IMR-90 (cell line): ENCODE measurements around the gene LDLRAD4. TPM values are rescaled to one million over a fixed set of nuclear protein-coding genes. Genes with fewer than 3 reads are reported as not detected.

Experiments used
- ATAC-seq: fragments of 200-7000 bp; cut with Tn5 transposase; 2 replicates; pipeline ENCODE4 v1.9.1; 2020; ENCODE audit warnings: low read depth, mild to moderate bottlenecking, moderate library complexity
- BruUV-seq: library from RNA; stranded (reverse); fragments of 400-500 nt; replicated peaks from 2 replicates; lab custom pipeline; 2021; lab: Mats Ljungman, UMichigan
- CTCF ChIA-PET: fragments of 300-600 bp; formaldehyde crosslinking; extraction: SDS; loops from one replicate; lab custom pipeline; 2021; ENCODE audit warnings: antibody characterized with exemption; lab: Yijun Ruan, JAX
- POLR2A ChIA-PET: fragments of 300-600 bp; sonication (Branson Sonifier 250); formaldehyde crosslinking; loops from one replicate; lab custom pipeline; 2022; ENCODE audit warnings: antibody characterized with exemption; ENCODE audit not compliant: unreplicated experiment; lab: Charles Lee
- DNase-seq: peaks from one replicate; pipeline ENCODE4 v3.0.0; 2013
- H2AFZ ChIP-seq: replicated peaks from 2 replicates; pipeline ENCODE3; 2013; ENCODE audit warnings: low read length, mild to moderate bottlenecking; ENCODE audit not compliant: poor library complexity
- H2AK5ac ChIP-seq: 2 replicates; pipeline ENCODE4 v1.6.1; 2013; ENCODE audit warnings: low read depth, low read length, inconsistent platforms
- H2AK9ac ChIP-seq: replicated peaks from 2 replicates; pipeline ENCODE3; 2013; ENCODE audit warnings: mild to moderate bottlenecking, low read depth, low read length, moderate library complexity; ENCODE audit not compliant: poor library complexity
- H2BK120ac ChIP-seq: 2 replicates; pipeline ENCODE4 v1.6.1; 2013; ENCODE audit warnings: low read depth, low read length, inconsistent platforms
- H2BK15ac ChIP-seq: 3 replicates; pipeline ENCODE4 v1.6.1; 2013; ENCODE audit warnings: low read depth, low read length, inconsistent platforms
- H2BK20ac ChIP-seq: 2 replicates; pipeline ENCODE4 v1.6.1; 2013; ENCODE audit warnings: low read depth, mild to moderate bottlenecking, inconsistent platforms, low read length, moderate library complexity
- H2BK5ac ChIP-seq: 2 replicates; pipeline ENCODE4 v1.6.1; 2013; ENCODE audit warnings: mild to moderate bottlenecking, low read depth, low read length, inconsistent platforms; ENCODE audit not compliant: poor library complexity, severe bottlenecking
- H3K14ac ChIP-seq: replicated peaks from 2 replicates; pipeline ENCODE4 v1.6.1; 2013; ENCODE audit warnings: low read depth, low read length, inconsistent platforms
- H3K18ac ChIP-seq: 2 replicates; pipeline ENCODE4 v1.6.1; 2013; ENCODE audit warnings: low read depth, low read length, control low read depth
- H3K23ac ChIP-seq: 2 replicates; pipeline ENCODE4 v1.6.1; 2013; ENCODE audit warnings: low read depth, low read length, inconsistent platforms
- H3K27ac ChIP-seq: 2 replicates; pipeline ENCODE4 v1.5.1; 2013; ENCODE audit warnings: mild to moderate bottlenecking, control low read depth, low read length; ENCODE audit not compliant: insufficient read depth
- H3K27me3 ChIP-seq: 2 replicates; pipeline ENCODE4 v1.6.1; 2013; ENCODE audit warnings: low read length; ENCODE audit not compliant: control insufficient read depth, insufficient read depth
- H3K36me3 ChIP-seq: 2 replicates; pipeline ENCODE4 v1.6.1; 2013; ENCODE audit warnings: low read length, mixed read lengths; ENCODE audit not compliant: control insufficient read depth, insufficient read depth
- H3K4ac ChIP-seq: 2 replicates; pipeline ENCODE4 v1.6.1; 2013; ENCODE audit warnings: low read depth, low read length, inconsistent platforms
- H3K4me1 ChIP-seq: 2 replicates; pipeline ENCODE4 v1.6.1; 2013; ENCODE audit warnings: low read length, mixed read lengths; ENCODE audit not compliant: control insufficient read depth, insufficient read depth
- H3K4me2 ChIP-seq: 2 replicates; pipeline ENCODE4 v1.6.1; 2013; ENCODE audit warnings: low read depth, mild to moderate bottlenecking, control low read depth, low read length, moderate library complexity
- H3K4me3 ChIP-seq: 2 replicates; pipeline ENCODE4 v1.5.1; 2013; ENCODE audit warnings: low read depth, mild to moderate bottlenecking, control low read depth, low read length, moderate library complexity; ENCODE audit not compliant: insufficient read depth
- H3K56ac ChIP-seq: 2 replicates; pipeline ENCODE4 v1.6.1; 2013; ENCODE audit warnings: low read length, inconsistent platforms; ENCODE audit not compliant: insufficient read depth; ENCODE audit errors: extremely low read depth
- H3K79me1 ChIP-seq, 2 experiments: 2 replicates each; pipeline ENCODE4 v1.6.1; 2013; ENCODE audit warnings: low read length in 2 of 2, inconsistent platforms in 1 of 2, low read depth in 1 of 2
- H3K9ac ChIP-seq: 2 replicates; pipeline ENCODE4 v1.6.1; 2013; ENCODE audit warnings: low read depth, low read length, control low read depth
- H3K9me1 ChIP-seq: 2 replicates; pipeline ENCODE4 v1.6.1; 2013; ENCODE audit warnings: low read length, inconsistent platforms; ENCODE audit not compliant: insufficient read depth
- H3K9me3 ChIP-seq: 2 replicates; pipeline ENCODE4 v1.6.1; 2013; ENCODE audit warnings: low read length; ENCODE audit not compliant: control insufficient read depth, insufficient read depth
- H4K20me1 ChIP-seq: 2 replicates; pipeline ENCODE4 v1.6.1; 2013; ENCODE audit warnings: low read length, inconsistent platforms; ENCODE audit not compliant: insufficient read depth
- H4K5ac ChIP-seq: 2 replicates; pipeline ENCODE4 v1.6.1; 2013; ENCODE audit warnings: mild to moderate bottlenecking, low read depth, low read length, control low read depth
- H4K8ac ChIP-seq, 2 experiments: 2 replicates each; pipeline ENCODE4 v1.6.1; 2013; ENCODE audit warnings: low read depth in 2 of 2, low read length in 2 of 2, control low read depth in 1 of 2, inconsistent platforms in 1 of 2
- H4K91ac ChIP-seq: 2 replicates; pipeline ENCODE4 v1.6.1; 2013; ENCODE audit warnings: low read depth, low read length, inconsistent platforms; ENCODE audit not compliant: insufficient read depth
- CHD1 ChIP-seq: IDR thresholded peaks from 2 replicates; pipeline ENCODE4 v1.6.1; 2012; ENCODE audit warnings: low read depth, low read length, improper control_type of control experiment
- WGBS, 2 experiments: methylation state at CpG; one replicate each; pipeline versions ENCODE4 v1.1.5 to v1.1.7; 2013; ENCODE audit warnings: missing lambda C conversion rate in 2 of 2; ENCODE audit not compliant: insufficient read length in 1 of 2; ENCODE audit errors: extremely low coverage in 2 of 2; 5-methylcytosine and 5-hydroxymethylcytosine counted together
- dilution Hi-C: fragments of 300-500 bp; cut with HindIII; formaldehyde crosslinking; loops from one replicate; pipeline ENCODE4 v1.14.3; 2018; ENCODE audit warnings: low sequenced_read_pairs; ENCODE audit not compliant: unreplicated experiment
- in situ Hi-C: fragments of 300-500 bp; cut with MboI; formaldehyde crosslinking; loops from 3 replicates; pipeline ENCODE4 v1.14.3; 2019; ENCODE audit warnings: low sequenced_read_pairs, inconsistent platforms, mixed read lengths
- intact Hi-C: fragments of 100-400 bp; cut with micrococcal nuclease; formaldehyde crosslinking; loops from 2 replicates; pipeline ENCODE4 v1.10.0; 2022
- polyA plus RNA-seq, 3 experiments: library from polyadenylated mRNA; depleted of rRNA; stranded (reverse); fragments of >200 nt; gene quantifications; 2 replicates each; pipeline ENCODE4 v1.2.3, GENCODE V29; 2012; ENCODE audit warnings: low replicate concordance in 1 of 3
- total RNA-seq: library from RNA; depleted of rRNA; stranded (reverse); fragments of >200 nt; gene quantifications from 2 replicates; pipeline ENCODE4 v1.2.3, GENCODE V29; 2012

LDLRAD4 gene
- total and polyA plus RNA-seq, 2 of the 4 experiments (the other 2 are of a cell fraction) = not detected

DNA sequence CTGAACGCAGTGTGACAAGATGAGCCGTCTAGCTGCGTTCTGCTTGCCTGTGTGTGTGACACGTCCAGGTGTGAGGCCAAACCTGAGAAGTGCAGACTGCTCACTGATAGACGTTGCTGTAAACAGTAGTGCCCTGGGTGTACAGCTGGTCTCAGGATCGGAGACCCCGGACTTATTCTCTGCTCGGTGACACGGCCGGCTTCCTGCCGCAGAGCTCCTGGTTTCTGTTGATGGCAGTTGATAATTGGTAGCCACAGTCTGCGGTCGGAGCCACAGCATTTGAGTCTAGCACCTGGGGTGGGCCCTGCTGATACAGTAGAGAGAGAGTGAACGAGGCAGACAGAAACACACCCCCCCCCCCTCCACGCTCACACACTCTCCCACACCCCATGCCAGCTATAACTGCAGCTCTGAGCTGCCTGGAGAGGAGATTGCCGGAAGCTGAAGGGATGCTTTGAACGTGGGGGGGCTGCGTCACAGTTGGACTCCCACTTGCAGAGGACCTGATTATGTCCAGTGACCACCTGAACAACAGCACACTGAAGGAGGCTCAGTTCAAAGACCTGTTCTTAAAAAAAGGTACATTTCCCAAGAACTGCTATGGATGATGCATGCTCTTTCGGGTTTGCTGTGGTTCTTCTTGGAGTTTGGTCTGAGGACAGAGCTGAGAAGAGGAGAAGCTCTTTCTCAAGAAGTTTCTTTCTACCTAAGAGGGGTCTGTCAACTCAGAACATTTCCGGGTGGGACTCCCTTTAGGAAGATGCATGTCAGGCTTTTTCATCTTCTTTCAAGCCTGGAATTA lies 393.8 kb downstream of the LDLRAD4 start:
- no peak overlapping the region for H2BK120ac ChIP-seq
- no peak overlapping the region for H2BK20ac ChIP-seq
- no peak overlapping the region for H3K18ac ChIP-seq
- peak overlapping the region; percentile 71 for H2AFZ ChIP-seq
- dilution Hi-C loops = no loop called here
- peaks cover 26% of the 10 kb centered on the region for H3K27me3 ChIP-seq
- H3K9me3 ChIP-seq = no peaks in the 10 kb centered on the region
- ATAC-seq = no peak
- CTCF ChIA-PET = interaction anchor here (0.7 kb wide), 2 partner anchors 39 to 94 kb away, joined by 3 to 5 read pairs; no protein-coding TSS in a partner anchor
- H3K79me1 ChIP-seq = no peaks in the 10 kb centered on the region
- no peaks in the 10 kb centered on the region for H3K36me3 ChIP-seq
- H2BK15ac ChIP-seq = no peak overlapping the region
- no peaks in the 10 kb centered on the region for H3K4me1 ChIP-seq
- H3K14ac ChIP-seq = no peak overlapping the region
- no peak overlapping the region for H4K8ac ChIP-seq
- no peak for TF ChIP-seq CHD1
- H4K91ac ChIP-seq = no peak overlapping the region
- no peak overlapping the region for H3K4ac ChIP-seq
- no peak overlapping the region for H4K5ac ChIP-seq
- POLR2A ChIA-PET = no interaction called here
- no peak overlapping the region for H2AK5ac ChIP-seq
- H3K9me1 ChIP-seq = no peaks in the 10 kb centered on the region
- H3K9ac ChIP-seq = no peak overlapping the region
- no peak overlapping the region for H3K27ac ChIP-seq
- no peak overlapping the region for H2AK9ac ChIP-seq
- WGBS, 2 experiments = 19% methylated on average over 5 of the region's 20 CpGs; no CpG with 5 or more reads in 1 of the 2 experiments
- H2BK5ac ChIP-seq = no peak overlapping the region
- no TSS peak for BruUV-seq
- no peaks in the 10 kb centered on the region for H4K20me1 ChIP-seq
- DNase-seq = no peak
- H3K23ac ChIP-seq = no peak overlapping the region
- intact Hi-C loops = no loop called here
- H3K4me2 ChIP-seq = peak overlapping the region; percentile 33
- in situ Hi-C loops = no loop called here
- no peak overlapping the region for H3K4me3 ChIP-seq
- no peak overlapping the region for H3K56ac ChIP-seq
